Endodermal cell (in vitro differentiated cells): ENCODE measurements around the gene SRPX2. TPM values are rescaled to one million over a fixed set of nuclear protein-coding genes. Genes with fewer than 3 reads are reported as not detected.

ENCODE experiments used
- DNase-seq: peaks from one replicate; pipeline ENCODE4 v3.0.0-alpha.2; 2017
- H3K27ac ChIP-seq: 2 replicates; pipeline ENCODE4 v1.5.1; 2013; ENCODE audit warnings: mild to moderate bottlenecking, low read depth, low read length, moderate library complexity
- H3K27me3 ChIP-seq: 2 replicates; pipeline ENCODE4 v1.6.1; 2013; ENCODE audit warnings: mild to moderate bottlenecking, low read length, moderate library complexity; ENCODE audit not compliant: insufficient read depth, control insufficient read depth, poor library complexity, severe bottlenecking
- H3K36me3 ChIP-seq: 2 replicates; pipeline ENCODE4 v1.7.0; 2013; ENCODE audit warnings: mild to moderate bottlenecking, low read length, moderate library complexity; ENCODE audit not compliant: control insufficient read depth, insufficient read depth
- H3K4me1 ChIP-seq: one replicate; pipeline ENCODE4 v1.7.0; 2013; ENCODE audit warnings: low read length; ENCODE audit not compliant: control insufficient read depth, insufficient read depth
- H3K4me3 ChIP-seq: 2 replicates; pipeline ENCODE4 v1.5.1; 2013; ENCODE audit warnings: mild to moderate bottlenecking, low read length, moderate library complexity
- H3K9ac ChIP-seq: 2 replicates; pipeline ENCODE4 v1.6.1; 2013; ENCODE audit warnings: mild to moderate bottlenecking, low read length, moderate library complexity; ENCODE audit not compliant: poor library complexity, severe bottlenecking; ENCODE audit errors: extremely low read depth
- H3K9me3 ChIP-seq: 2 replicates; pipeline ENCODE4 v1.6.1; 2013; ENCODE audit warnings: mild to moderate bottlenecking, low read length, moderate library complexity; ENCODE audit not compliant: control insufficient read depth
- H3K27ac Mint-ChIP-seq: 2 replicates; pipeline ENCODE4 v1.8.0; 2020; ENCODE audit warnings: mixed read lengths
- H3K27me3 Mint-ChIP-seq: 2 replicates; pipeline ENCODE4 v1.8.0; 2021; ENCODE audit warnings: mild to moderate bottlenecking, mixed read lengths; ENCODE audit not compliant: insufficient read depth
- H3K36me3 Mint-ChIP-seq: 2 replicates; pipeline ENCODE4 v1.8.0; 2020; ENCODE audit warnings: low read depth, mixed read lengths
- H3K4me1 Mint-ChIP-seq: 2 replicates; pipeline ENCODE4 v1.8.0; 2020; ENCODE audit warnings: mixed read lengths
- H3K4me3 Mint-ChIP-seq: 2 replicates; pipeline ENCODE4 v1.8.0; 2020; ENCODE audit warnings: mild to moderate bottlenecking, moderate library complexity, mixed read lengths
- H3K9me3 Mint-ChIP-seq: 2 replicates; pipeline ENCODE4 v1.8.0; 2020; ENCODE audit warnings: mild to moderate bottlenecking, mixed read lengths
- WGBS, 2 experiments: methylation state at CpG; one replicate each; pipeline versions ENCODE4 v1.1.5 to v1.1.7; 2013; ENCODE audit warnings: missing lambda C conversion rate in 2 of 2, mixed read lengths in 1 of 2; ENCODE audit not compliant: insufficient coverage in 1 of 2, insufficient read length in 1 of 2; 5-methylcytosine and 5-hydroxymethylcytosine counted together
- total RNA-seq, 2 donors: library from RNA; stranded (reverse); fragmentation: NEBNext Ultra II Directional in 1 of 2; extraction: Animal tissue kit (Norgen Biotek cat#: 25700) in 1 of 2; gene quantifications; 2 replicates in 1 of 2; 3 replicates in 1 of 2; pipeline ENCODE4 v1.2.1, GENCODE V29; 2021
- TF ChIP-seq, protein P1 (sequence below): fragments of 200-600 bp; sonication (generic); conservative IDR thresholded peaks from 2 replicates; pipeline ENCODE4 v1.5.0; 2021; ENCODE audit warnings: antibody characterized with exemption, mild to moderate bottlenecking

The SRPX2 gene
- total RNA-seq, 2 donors from 2014 or later: 0.44 TPM; not detected in 1

DNA sequence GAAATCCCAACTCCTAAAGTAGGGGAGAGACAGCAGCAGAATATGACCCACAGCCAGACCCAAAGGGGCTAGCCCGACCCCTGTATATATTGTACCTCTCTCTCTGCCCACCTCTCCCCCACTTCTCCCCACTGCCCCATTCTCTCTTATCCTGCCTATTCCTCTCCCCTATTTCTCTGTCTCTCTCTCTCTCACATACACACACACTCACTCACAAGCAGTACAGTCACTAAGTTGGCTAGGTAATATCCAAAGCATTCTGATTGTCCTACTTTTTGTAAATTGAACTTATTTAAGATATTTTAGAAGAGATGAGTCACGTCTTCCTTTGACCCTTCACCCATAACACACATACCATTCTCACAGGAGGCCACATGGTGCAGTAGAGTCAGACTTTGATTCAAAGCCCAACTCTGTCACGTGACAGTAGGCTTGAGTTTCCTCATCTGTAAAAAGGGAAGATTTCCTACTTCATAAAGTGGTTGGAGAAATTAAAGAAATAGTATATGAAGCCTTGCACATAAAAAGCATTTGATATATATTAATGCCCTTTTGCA, 29.5 kb downstream of the SRPX2 start:
- H3K36me3 ChIP-seq: no peaks in the 10 kb centered on the region
- H3K9me3 Mint-ChIP-seq: peaks cover 13% of the 10 kb centered on the region
- TF ChIP-seq, protein P1, sequence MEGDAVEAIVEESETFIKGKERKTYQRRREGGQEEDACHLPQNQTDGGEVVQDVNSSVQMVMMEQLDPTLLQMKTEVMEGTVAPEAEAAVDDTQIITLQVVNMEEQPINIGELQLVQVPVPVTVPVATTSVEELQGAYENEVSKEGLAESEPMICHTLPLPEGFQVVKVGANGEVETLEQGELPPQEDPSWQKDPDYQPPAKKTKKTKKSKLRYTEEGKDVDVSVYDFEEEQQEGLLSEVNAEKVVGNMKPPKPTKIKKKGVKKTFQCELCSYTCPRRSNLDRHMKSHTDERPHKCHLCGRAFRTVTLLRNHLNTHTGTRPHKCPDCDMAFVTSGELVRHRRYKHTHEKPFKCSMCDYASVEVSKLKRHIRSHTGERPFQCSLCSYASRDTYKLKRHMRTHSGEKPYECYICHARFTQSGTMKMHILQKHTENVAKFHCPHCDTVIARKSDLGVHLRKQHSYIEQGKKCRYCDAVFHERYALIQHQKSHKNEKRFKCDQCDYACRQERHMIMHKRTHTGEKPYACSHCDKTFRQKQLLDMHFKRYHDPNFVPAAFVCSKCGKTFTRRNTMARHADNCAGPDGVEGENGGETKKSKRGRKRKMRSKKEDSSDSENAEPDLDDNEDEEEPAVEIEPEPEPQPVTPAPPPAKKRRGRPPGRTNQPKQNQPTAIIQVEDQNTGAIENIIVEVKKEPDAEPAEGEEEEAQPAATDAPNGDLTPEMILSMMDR: no peak
- H3K36me3 Mint-ChIP-seq: no peaks in the 10 kb centered on the region
- H3K27ac ChIP-seq: no peak overlapping the region
- H3K9ac ChIP-seq: no peak overlapping the region
- no peaks in the 10 kb centered on the region for H3K4me1 ChIP-seq
- no peak overlapping the region for H3K27ac Mint-ChIP-seq
- H3K4me3 Mint-ChIP-seq: no peak overlapping the region
- no peaks in the 10 kb centered on the region for H3K27me3 Mint-ChIP-seq
- no peaks in the 10 kb centered on the region for H3K9me3 ChIP-seq
- H3K27me3 ChIP-seq: no peaks in the 10 kb centered on the region
- 86% methylated on average over 2 of the region's 3 CpGs; no CpG with 5 or more reads in 1 of the 2 experiments for WGBS, 2 experiments
- no peak for DNase-seq
- H3K4me3 ChIP-seq: no peak overlapping the region
- H3K4me1 Mint-ChIP-seq: peaks cover 8% of the 10 kb centered on the region

DNA sequence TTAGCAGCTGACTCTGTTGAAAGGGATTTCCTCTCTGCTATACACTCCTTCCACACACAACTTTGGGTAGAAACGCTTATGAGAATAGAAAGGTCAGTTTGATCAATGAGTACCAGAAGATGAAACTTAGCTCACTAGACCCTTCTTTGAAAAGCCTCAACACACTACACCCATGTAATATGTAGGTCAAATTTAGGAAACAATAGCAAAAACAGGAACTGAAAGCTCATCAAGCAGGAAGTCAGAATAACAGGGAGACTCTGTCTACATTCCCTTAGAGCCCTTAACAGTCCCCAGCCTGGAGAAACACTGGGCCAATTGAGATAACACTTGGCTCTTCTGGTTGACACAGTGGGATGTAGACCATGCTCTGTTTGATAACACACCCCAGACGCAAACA, 30.7 kb downstream of the SRPX2 start:
- H3K4me3 Mint-ChIP-seq: no peak overlapping the region
- H3K27me3 Mint-ChIP-seq: no peaks in the 10 kb centered on the region
- no peaks in the 10 kb centered on the region for H3K4me1 ChIP-seq
- no peaks in the 10 kb centered on the region for H3K9me3 ChIP-seq
- peaks cover 3% of the 10 kb centered on the region for H3K4me1 Mint-ChIP-seq
- H3K36me3 ChIP-seq: no peaks in the 10 kb centered on the region
- no peak overlapping the region for H3K4me3 ChIP-seq
- H3K27ac Mint-ChIP-seq: no peak overlapping the region
- H3K36me3 Mint-ChIP-seq: no peaks in the 10 kb centered on the region
- H3K9ac ChIP-seq: no peak overlapping the region
- peaks cover 12% of the 10 kb centered on the region for H3K9me3 Mint-ChIP-seq
- TF ChIP-seq, protein P1: no peak
- WGBS, 2 experiments: 88% methylated on average over 1 of the region's 2 CpGs; no CpG with 5 or more reads in 1 of the 2 experiments
- no peak overlapping the region for H3K27ac ChIP-seq
- no peaks in the 10 kb centered on the region for H3K27me3 ChIP-seq
- no peak for DNase-seq

DNA sequence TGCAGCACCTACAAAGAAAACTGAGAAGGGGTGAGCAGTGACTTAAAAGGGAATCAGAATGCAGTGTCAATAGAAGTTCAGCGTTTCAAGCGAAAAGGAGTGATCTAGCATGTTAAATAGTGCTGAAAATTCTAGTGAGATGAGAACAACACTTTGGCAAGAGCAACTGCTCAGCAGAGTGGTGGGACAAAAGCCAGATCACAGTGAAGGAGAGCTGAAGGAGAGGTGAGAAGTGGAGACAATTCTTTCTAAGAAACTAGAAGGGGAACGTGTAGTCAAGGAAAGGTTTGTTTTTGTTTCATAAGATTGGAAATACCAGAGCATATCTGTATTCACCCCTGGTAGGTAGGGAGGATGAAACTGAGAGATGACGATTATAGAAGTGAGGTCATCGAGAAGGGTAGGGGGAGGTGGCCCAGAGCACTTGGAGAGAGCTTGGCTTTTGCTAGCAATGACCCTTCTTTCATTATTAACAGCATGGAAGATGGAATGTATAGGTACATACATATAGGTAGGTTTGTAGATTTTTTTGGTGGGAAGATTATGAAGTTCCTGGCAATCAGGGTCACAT, 33.7 kb downstream of the SRPX2 start:
- H3K4me3 ChIP-seq: no peak overlapping the region
- no peaks in the 10 kb centered on the region for H3K4me1 ChIP-seq
- TF ChIP-seq, protein P1: no peak
- 93% methylated on average over 5 of the region's 5 CpGs; no CpG with 5 or more reads in 1 of the 2 experiments for WGBS, 2 experiments
- H3K9me3 ChIP-seq: no peaks in the 10 kb centered on the region
- Mint-ChIP-seq H3K27me3 (no peaks in the 10 kb centered on the region), H3K9me3 (peaks cover 17% of the 10 kb centered on the region), H3K4me1 (peaks cover 3% of the 10 kb centered on the region), H3K36me3 (no peaks in the 10 kb centered on the region), H3K27ac (no peak overlapping the region), H3K4me3 (no peak overlapping the region)
- H3K27ac ChIP-seq: no peak overlapping the region
- no peaks in the 10 kb centered on the region for H3K27me3 ChIP-seq
- no peak overlapping the region for H3K9ac ChIP-seq
- H3K36me3 ChIP-seq: no peaks in the 10 kb centered on the region
- DNase-seq: no peak
